ENCODE results near the gene NRDC.

NRDC gene

GRCh38 chr1:51753969-51754368, 124.6 kb downstream of the NRDC start:
- TF ChIP-seq POLR2AphosphoS5 (IDR thresholded peaks at IDR 0.05; ENCODE audit: low read depth, low read length) = no peak
- TF ChIP-seq TAF1 (IDR thresholded peaks at IDR 0.05; ENCODE audit: borderline replicate concordance, low read depth, low read length) = no peak
- TF ChIP-seq POLR2A (IDR thresholded peaks at IDR 0.05; ENCODE audit: low read depth, low read length) = no peak

GRCh38 chr1:51752073-51752948, 126.2 kb downstream of the NRDC start:
- TF ChIP-seq POLR2A (IDR thresholded peaks at IDR 0.05; ENCODE audit: low read depth, low read length) (no peak), TAF1 (IDR thresholded peaks at IDR 0.05; ENCODE audit: borderline replicate concordance, low read depth, low read length) (no peak), POLR2AphosphoS5 (IDR thresholded peaks at IDR 0.05; ENCODE audit: low read depth, low read length) (no peak)
- DNase-seq (ENCODE audit: insufficient read length) (no peak), FAIRE-seq (no peak)

More at GRCh38 chr1:51753969-51754368, 124.6 kb downstream of the NRDC start:
- FAIRE-seq = peak; percentile 33
- no peak for DNase-seq (ENCODE audit: insufficient read length)

- no peak for TF ChIP-seq TAF1 (IDR thresholded peaks at IDR 0.05; ENCODE audit: borderline replicate concordance, low read depth, low read length)
- no peak for TF ChIP-seq POLR2AphosphoS5 (IDR thresholded peaks at IDR 0.05; ENCODE audit: low read depth, low read length)
- no peak for TF ChIP-seq POLR2A (IDR thresholded peaks at IDR 0.05; ENCODE audit: low read depth, low read length)
- FAIRE-seq = no peak
- DNase-seq (ENCODE audit: insufficient read length) = no peak
Observed at GRCh38 chr1:51750729-51751128, 127.8 kb downstream of the NRDC start.

GRCh38 chr1:51750218-51750617, 128.3 kb downstream of the NRDC start:
- FAIRE-seq (no peak), DNase-seq (ENCODE audit: insufficient read length) (no peak)
- no peak for TF ChIP-seq POLR2A (IDR thresholded peaks at IDR 0.05; ENCODE audit: low read depth, low read length)
- no peak for TF ChIP-seq TAF1 (IDR thresholded peaks at IDR 0.05; ENCODE audit: borderline replicate concordance, low read depth, low read length)
- TF ChIP-seq POLR2AphosphoS5 (IDR thresholded peaks at IDR 0.05; ENCODE audit: low read depth, low read length) = no peak

GRCh38 chr1:51749151-51749550, 129.4 kb downstream of the NRDC start:
- TF ChIP-seq POLR2AphosphoS5 (IDR thresholded peaks at IDR 0.05; ENCODE audit: low read depth, low read length) = no peak
- no peak for TF ChIP-seq TAF1 (IDR thresholded peaks at IDR 0.05; ENCODE audit: borderline replicate concordance, low read depth, low read length)
- TF ChIP-seq POLR2A (IDR thresholded peaks at IDR 0.05; ENCODE audit: low read depth, low read length) = no peak
- DNase-seq (ENCODE audit: insufficient read length) (no peak), FAIRE-seq (no peak)

GRCh38 chr1:51745304-51745570, 133.3 kb downstream of the NRDC start:
- no peak for DNase-seq (ENCODE audit: insufficient read length)
- no peak for TF ChIP-seq POLR2AphosphoS5 (IDR thresholded peaks at IDR 0.05; ENCODE audit: low read depth, low read length)
- TF ChIP-seq POLR2A (IDR thresholded peaks at IDR 0.05; ENCODE audit: low read depth, low read length) = no peak
- TF ChIP-seq TAF1 (IDR thresholded peaks at IDR 0.05; ENCODE audit: borderline replicate concordance, low read depth, low read length) = no peak
- no peak for FAIRE-seq

GRCh38 chr1:51744506-51745303, 133.8 kb downstream of the NRDC start:
- FAIRE-seq = peak; percentile 77
- TF ChIP-seq POLR2A (IDR thresholded peaks at IDR 0.05; ENCODE audit: low read depth, low read length) (no peak), TAF1 (IDR thresholded peaks at IDR 0.05; ENCODE audit: borderline replicate concordance, low read depth, low read length) (no peak), POLR2AphosphoS5 (IDR thresholded peaks at IDR 0.05; ENCODE audit: low read depth, low read length) (no peak)
- no peak for DNase-seq (ENCODE audit: insufficient read length)

GRCh38 chr1:51741121-51741681, 137.3 kb downstream of the NRDC start:
- TF ChIP-seq POLR2A (IDR thresholded peaks at IDR 0.05; ENCODE audit: low read depth, low read length) = no peak
- no peak for TF ChIP-seq POLR2AphosphoS5 (IDR thresholded peaks at IDR 0.05; ENCODE audit: low read depth, low read length)
- no peak for TF ChIP-seq TAF1 (IDR thresholded peaks at IDR 0.05; ENCODE audit: borderline replicate concordance, low read depth, low read length)
- no peak for FAIRE-seq

GRCh38 chr1:51740652-51741051, 137.9 kb downstream of the NRDC start:
- no peak for DNase-seq (ENCODE audit: insufficient read length)
- peak; percentile 42 for FAIRE-seq
- TF ChIP-seq POLR2A (IDR thresholded peaks at IDR 0.05; ENCODE audit: low read depth, low read length) (no peak), TAF1 (IDR thresholded peaks at IDR 0.05; ENCODE audit: borderline replicate concordance, low read depth, low read length) (no peak), POLR2AphosphoS5 (IDR thresholded peaks at IDR 0.05; ENCODE audit: low read depth, low read length) (no peak)

More at GRCh38 chr1:51741121-51741681, 137.3 kb downstream of the NRDC start:
- DNase-seq (ENCODE audit: insufficient read length) = no peak

Data from GM12892 (cell line).